HG03520 (cell line): ENCODE results near the gene MST1R.

Experiments used
- ATAC-seq: cut with Tn5 transposase; IDR thresholded peaks from one replicate; pipeline ENCODE4 v1.9.1; 2021; ENCODE audit warnings: mild to moderate bottlenecking, moderate library complexity; ENCODE audit not compliant: unreplicated experiment

Gene MST1R

DNA sequence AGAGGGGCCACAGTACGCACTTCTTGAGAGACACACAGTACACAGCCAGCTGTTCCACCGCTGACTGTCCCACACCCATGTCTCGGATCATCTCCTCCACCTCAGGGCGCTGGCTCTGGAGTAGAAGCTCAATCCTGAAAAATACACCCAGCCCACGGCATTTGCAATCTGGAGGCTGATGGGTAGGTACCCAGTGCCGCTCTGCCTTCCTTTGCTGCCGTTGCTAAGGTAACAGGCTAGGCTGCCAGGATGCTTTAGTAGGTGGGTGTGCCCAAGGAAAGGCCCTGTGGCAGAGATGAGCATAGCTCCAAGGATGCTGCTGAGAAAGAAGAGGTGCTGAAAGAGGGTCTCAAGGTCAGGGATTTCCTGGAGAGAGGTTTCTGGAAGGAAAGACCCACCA is 61.9 kb downstream of the MST1R start:
- no peak for ATAC-seq

DNA sequence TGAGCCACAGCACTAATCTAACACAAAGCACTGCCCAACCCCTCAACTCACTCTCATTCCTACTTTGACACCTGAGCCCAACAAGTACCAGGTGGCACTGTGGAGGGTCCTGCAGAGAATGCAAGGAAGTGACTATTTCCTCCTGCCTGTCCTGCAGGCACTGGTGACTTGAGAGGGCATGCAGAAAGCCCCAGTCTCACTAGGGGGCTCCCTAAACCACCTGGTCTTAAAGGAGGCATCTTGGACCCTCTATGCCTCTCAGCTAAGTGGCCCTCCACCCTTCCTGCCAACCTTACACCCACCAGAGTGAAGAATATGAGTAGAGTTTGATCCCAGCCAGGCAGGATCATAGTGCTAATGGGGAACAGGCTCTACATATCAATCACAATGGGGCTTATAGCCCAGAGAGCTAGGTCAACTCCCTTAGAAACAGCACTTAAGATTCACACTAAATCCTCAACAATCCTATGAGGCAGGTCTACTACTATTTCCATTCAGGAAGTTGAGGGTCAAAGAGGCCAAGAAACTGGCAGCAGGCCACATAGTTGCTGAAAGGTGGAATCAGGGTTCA is 62.5 kb downstream of the MST1R start:
- no peak for ATAC-seq

DNA sequence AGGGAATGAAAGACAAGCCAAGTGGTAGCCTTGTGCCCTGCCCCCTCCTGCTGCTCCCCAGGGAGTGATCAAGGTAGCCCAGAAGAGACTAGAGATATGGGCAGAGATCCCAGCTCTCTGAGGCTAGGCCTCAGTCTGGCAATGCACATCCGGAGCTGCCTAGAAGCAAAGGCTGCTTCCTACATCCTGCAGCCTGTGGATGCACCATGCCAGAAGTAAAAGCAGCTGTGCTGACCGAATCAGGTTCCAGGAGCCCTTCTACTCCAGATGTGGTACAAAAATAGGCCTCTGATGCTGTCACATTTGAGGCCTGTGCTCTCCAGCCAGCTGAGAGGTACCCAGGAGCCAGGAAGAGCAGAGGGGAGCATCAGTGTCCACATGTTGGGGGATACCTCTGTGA is 63.3 kb downstream of the MST1R start:
- ATAC-seq: no peak

DNA sequence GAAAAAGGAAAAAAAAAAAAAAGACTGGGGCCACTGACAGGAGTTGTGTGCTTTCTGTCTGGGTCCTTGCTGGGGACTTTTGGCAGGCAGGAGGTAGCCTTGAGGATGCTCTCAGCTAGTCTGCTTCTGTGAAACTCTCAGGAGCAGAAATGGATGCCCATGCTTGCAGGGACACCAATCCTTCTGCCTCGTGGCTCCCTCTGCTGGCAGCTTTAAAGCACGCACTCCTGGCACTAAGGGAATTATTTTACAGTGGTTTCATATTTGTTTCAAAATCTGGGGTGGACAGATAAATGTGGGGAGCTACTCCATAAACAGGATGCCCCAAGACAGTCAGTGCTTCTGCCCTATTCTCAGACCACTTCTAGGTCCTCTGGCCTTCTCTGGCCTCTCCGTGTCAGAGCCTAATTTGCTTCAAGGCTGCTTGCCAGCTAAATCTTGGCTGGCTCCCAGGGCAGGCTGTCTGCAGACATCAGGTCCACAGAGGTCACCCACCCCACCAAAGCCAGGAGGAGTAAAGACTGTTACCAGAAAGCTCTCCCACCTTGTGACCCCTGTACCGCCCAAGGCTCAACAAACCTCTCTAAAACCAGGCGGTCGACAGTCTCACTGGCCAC is 64.4 kb downstream of the MST1R start:
- no peak for ATAC-seq
